SU-DHL-6 (cell line): ENCODE results near the gene ARHGAP10.

ENCODE experiments used
- H2AFZ ChIP-seq: fragments of 200-600 bp; sonication (generic); 2 replicates; pipeline ENCODE4 v1.6.1; 2014; ENCODE audit warnings: low read depth, mild to moderate bottlenecking, moderate library complexity, mixed read lengths, antibody characterized with exemption, low read length; ENCODE audit not compliant: severe bottlenecking
- H3F3A ChIP-seq: fragments of 200-600 bp; shearing (Covaris generic); 2 replicates; pipeline ENCODE4 v1.6.0; 2016; ENCODE audit warnings: antibody characterized with exemption, mild to moderate bottlenecking; ENCODE audit not compliant: insufficient read depth
- H3K27ac ChIP-seq: fragments of 200-600 bp; sonication (generic); 2 replicates; pipeline ENCODE4 v1.5.1; 2016; ENCODE audit warnings: low read depth, mild to moderate bottlenecking, low read length, moderate library complexity, mixed read lengths
- H3K27me3 ChIP-seq: fragments of 200-600 bp; sonication (generic), shearing (Covaris generic); 2 replicates; pipeline ENCODE4 v1.6.0; 2014; ENCODE audit warnings: mild to moderate bottlenecking, low read length
- H3K36me3 ChIP-seq: fragments of 200-600 bp; sonication (generic); 2 replicates; pipeline ENCODE4 v1.6.1; 2014; ENCODE audit warnings: mild to moderate bottlenecking, low read length, mixed read lengths
- H3K4me2 ChIP-seq: fragments of 300-600, 200-600 bp; shearing (Covaris generic), sonication (generic); 2 replicates; pipeline ENCODE4 v1.6.0; 2014; ENCODE audit warnings: low read length, low read depth, mild to moderate bottlenecking; ENCODE audit not compliant: poor library complexity, severe bottlenecking
- H3K4me3 ChIP-seq: fragments of 200-600 bp; sonication (generic); 2 replicates; pipeline ENCODE4 v1.5.1; 2014; ENCODE audit warnings: antibody characterized with exemption, low read length, mild to moderate bottlenecking, mixed read lengths; ENCODE audit not compliant: insufficient read depth, poor library complexity, severe bottlenecking
- H3K79me2 ChIP-seq: fragments of 200-600 bp; sonication (generic); 2 replicates; pipeline ENCODE4 v1.6.1; 2014; ENCODE audit warnings: mild to moderate bottlenecking, low read length, moderate library complexity; ENCODE audit not compliant: insufficient read depth
- H3K9ac ChIP-seq: fragments of 200-600 bp; sonication (generic); 2 replicates; pipeline ENCODE4 v1.7.0; 2014; ENCODE audit warnings: mild to moderate bottlenecking, low read length
- H3K9me2 ChIP-seq: fragments of 200-600 bp; sonication (generic); replicated peaks from 2 replicates; pipeline ENCODE4 v1.6.1; 2014; ENCODE audit warnings: low read length; ENCODE audit not compliant: insufficient read depth
- H3K9me3 ChIP-seq: fragments of 200-600 bp; sonication (generic); 2 replicates; pipeline ENCODE4 v1.6.1; 2014; ENCODE audit warnings: low read length, mixed read lengths; ENCODE audit not compliant: insufficient read depth
- H4K20me1 ChIP-seq: fragments of 200-600 bp; sonication (generic); 2 replicates; pipeline ENCODE4 v1.6.1; 2014; ENCODE audit warnings: low read depth, mild to moderate bottlenecking, antibody characterized with exemption, low read length, moderate library complexity, mixed read lengths
- EZH2phosphoT487 ChIP-seq: fragments of 200-600 bp; sonication (generic), shearing (Covaris generic); conservative IDR thresholded peaks from 2 replicates; pipeline ENCODE4 v1.6.1; 2018; ENCODE audit warnings: mild to moderate bottlenecking, antibody characterized with exemption, low read length, moderate library complexity, mixed read lengths
- TF ChIP-seq, protein P1 (sequence below): fragments of 200-600 bp; sonication (generic); IDR thresholded peaks from one replicate; pipeline ENCODE4 v1.5.1; 2017; ENCODE audit warnings: antibody characterized with exemption, mild to moderate bottlenecking, low read length, moderate library complexity; ENCODE audit not compliant: insufficient read depth, poor library complexity, severe bottlenecking

Gene ARHGAP10

DNA sequence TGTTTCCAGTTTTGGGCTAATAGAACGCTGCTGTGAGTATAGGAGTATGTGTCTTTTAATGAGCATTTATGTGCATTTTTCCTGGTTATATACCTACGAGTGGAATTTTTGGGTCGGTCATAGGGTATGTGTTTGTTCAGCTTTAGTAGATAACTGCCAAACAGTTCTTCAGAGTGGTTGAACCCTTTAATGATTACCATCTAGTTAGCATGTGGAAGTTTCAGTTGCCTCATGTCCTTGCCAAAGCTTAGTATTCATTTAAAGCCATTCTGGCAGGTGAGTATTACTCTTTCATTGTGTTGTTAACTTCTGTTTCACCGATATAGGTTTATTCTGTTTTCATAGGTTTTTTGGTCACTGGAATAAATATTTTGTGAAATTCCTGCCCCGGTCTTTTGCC, 229.1 kb downstream of the ARHGAP10 start:
- no peak for TF ChIP-seq EZH2phosphoT487
- TF ChIP-seq, protein P1, sequence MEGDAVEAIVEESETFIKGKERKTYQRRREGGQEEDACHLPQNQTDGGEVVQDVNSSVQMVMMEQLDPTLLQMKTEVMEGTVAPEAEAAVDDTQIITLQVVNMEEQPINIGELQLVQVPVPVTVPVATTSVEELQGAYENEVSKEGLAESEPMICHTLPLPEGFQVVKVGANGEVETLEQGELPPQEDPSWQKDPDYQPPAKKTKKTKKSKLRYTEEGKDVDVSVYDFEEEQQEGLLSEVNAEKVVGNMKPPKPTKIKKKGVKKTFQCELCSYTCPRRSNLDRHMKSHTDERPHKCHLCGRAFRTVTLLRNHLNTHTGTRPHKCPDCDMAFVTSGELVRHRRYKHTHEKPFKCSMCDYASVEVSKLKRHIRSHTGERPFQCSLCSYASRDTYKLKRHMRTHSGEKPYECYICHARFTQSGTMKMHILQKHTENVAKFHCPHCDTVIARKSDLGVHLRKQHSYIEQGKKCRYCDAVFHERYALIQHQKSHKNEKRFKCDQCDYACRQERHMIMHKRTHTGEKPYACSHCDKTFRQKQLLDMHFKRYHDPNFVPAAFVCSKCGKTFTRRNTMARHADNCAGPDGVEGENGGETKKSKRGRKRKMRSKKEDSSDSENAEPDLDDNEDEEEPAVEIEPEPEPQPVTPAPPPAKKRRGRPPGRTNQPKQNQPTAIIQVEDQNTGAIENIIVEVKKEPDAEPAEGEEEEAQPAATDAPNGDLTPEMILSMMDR = no peak
- Histone ChIP-seq H3K79me2 (no peaks in the 10 kb centered on the region), H3K9me2 (no peaks in the 10 kb centered on the region), H3K36me3 (no peaks in the 10 kb centered on the region), H3K27ac (no peak overlapping the region), H3K9ac (no peak overlapping the region), H3F3A (no peaks in the 10 kb centered on the region), H3K4me3 (no peak overlapping the region), H3K9me3 (no peaks in the 10 kb centered on the region), H3K27me3 (no peaks in the 10 kb centered on the region), H4K20me1 (no peaks in the 10 kb centered on the region), H2AFZ (no peak overlapping the region), H3K4me2 (no peak overlapping the region)

DNA sequence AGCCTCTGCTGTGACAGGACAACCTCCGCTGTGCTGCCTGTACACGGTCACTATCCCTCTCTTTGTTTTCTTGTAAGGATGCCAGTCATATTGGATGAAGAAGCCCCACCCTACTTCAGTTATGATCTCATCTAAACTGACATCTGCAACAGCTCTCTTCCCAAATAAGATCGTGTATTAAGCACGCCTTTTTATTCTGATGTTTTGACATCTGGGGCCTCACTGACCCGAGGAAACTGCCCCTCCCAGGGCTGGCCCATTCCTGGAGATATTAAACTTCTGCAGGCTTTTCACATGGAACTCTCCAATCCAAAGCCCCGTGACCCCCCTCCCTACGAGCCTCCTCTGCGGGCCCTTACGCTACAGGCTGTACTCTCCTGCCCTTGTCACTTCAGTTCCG, 232.0 kb downstream of the ARHGAP10 start:
- Histone ChIP-seq H3K9me2 (no peaks in the 10 kb centered on the region), H3K4me2 (no peak overlapping the region), H3K9ac (no peak overlapping the region), H3K27ac (no peak overlapping the region), H3F3A (no peaks in the 10 kb centered on the region), H4K20me1 (no peaks in the 10 kb centered on the region), H3K79me2 (no peaks in the 10 kb centered on the region), H3K27me3 (no peaks in the 10 kb centered on the region), H3K36me3 (no peaks in the 10 kb centered on the region), H3K4me3 (no peak overlapping the region), H2AFZ (no peak overlapping the region), H3K9me3 (no peaks in the 10 kb centered on the region)
- TF ChIP-seq, protein P1 = no peak
- no peak for TF ChIP-seq EZH2phosphoT487

DNA sequence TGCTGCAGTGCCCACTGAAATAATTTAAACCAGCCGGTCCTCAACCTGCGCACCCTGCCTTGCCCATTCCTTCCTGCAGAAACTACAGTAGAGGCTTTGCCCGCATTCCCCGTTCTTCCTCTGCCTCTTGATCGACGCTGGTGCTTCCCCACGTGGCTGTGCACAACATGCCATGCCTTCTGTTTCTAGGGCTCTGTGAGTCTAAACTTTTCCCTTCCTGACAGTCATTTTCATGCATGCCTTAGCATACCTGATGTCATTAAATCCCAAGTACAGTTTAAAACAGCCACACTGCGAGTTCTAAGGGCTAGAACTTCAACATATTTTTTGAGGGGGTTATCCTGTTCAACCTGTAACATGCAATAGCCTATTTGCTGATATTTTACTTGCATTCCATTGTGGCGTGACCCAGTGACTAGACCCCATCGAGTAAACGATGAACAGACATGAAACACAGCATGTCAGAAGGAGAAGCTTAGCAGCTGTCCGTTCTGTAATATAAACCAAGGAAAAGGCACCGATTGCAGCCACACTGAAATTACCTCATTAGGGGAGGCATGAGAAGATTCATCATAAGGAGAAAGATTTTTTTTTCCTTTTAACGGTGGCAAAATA, 232.5 kb downstream of the ARHGAP10 start:
- Histone ChIP-seq H3K9me3 (no peaks in the 10 kb centered on the region), H2AFZ (no peak overlapping the region), H3K9me2 (no peaks in the 10 kb centered on the region), H3K79me2 (no peaks in the 10 kb centered on the region), H3K36me3 (no peaks in the 10 kb centered on the region), H3K9ac (no peak overlapping the region), H3K4me2 (no peak overlapping the region), H3K4me3 (no peak overlapping the region), H3K27ac (no peak overlapping the region), H4K20me1 (no peaks in the 10 kb centered on the region), H3F3A (no peaks in the 10 kb centered on the region), H3K27me3 (no peaks in the 10 kb centered on the region)
- TF ChIP-seq, protein P1 = no peak
- TF ChIP-seq EZH2phosphoT487 = no peak
